Amniotic stem cell (primary cell): ENCODE measurements around the gene TBC1D9.

Experiments
- DNase-seq: peaks from one replicate; lab custom pipeline; 2025; lab: John Stamatoyannopoulos, UW

The TBC1D9 gene

DNA sequence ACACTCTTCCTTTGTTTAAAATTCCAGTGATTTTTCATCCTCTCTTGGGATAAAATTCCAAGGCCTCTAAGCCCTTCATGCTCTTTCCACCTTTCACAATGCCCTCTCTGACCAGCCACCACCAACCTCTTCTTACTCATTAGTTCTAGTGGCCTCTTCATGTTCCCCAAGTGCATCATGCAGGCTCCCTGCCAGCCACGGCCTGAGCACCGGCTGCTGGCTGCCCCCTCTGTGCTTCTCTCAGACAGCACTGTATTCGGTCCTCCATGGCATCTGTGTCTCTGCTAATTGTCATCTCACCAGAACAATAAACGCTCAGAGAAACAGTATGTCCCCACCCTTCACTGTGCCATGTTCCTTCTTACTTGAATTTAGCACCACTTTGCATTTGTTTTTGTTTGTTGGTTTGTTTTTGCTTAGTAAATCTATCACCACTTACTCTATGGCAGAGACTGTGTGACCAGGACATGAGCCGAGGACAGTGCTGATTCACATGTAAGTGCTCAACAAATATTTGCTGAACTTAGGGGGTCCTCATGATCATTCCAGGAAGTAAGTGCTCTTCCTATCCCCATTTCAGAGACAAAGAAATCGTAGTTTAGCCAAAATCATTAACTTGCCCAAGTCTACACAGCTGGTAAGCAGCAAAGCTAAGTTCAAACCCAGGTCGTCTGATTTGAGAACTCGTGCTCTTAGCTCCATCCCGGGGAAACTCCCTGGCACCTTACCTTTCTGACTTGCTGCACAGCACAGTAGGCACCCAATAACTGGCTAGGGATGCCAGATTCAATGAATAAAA is 110.4 kb downstream of the TBC1D9 start:
- DNase-seq: no peak

DNA sequence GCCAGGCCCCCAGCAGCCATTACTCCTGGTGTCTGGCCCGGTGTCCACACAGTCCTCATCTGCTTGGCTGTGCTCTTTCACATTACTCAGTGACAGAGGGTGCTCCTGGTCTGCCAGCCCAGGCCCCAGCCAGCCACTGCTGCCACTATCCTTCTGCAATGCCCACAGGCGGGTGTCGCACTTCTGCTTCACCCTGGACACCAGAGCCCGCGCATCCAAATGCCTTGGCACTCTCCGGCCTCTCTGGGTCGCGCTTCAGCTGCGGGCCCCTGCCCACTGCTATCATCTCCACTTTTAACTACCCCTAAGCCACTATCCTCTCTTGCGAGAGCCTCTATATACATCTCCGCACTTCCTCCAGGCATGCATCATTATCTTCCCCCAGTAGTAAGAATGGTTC is 111.0 kb downstream of the TBC1D9 start:
- DNase-seq: no peak

DNA sequence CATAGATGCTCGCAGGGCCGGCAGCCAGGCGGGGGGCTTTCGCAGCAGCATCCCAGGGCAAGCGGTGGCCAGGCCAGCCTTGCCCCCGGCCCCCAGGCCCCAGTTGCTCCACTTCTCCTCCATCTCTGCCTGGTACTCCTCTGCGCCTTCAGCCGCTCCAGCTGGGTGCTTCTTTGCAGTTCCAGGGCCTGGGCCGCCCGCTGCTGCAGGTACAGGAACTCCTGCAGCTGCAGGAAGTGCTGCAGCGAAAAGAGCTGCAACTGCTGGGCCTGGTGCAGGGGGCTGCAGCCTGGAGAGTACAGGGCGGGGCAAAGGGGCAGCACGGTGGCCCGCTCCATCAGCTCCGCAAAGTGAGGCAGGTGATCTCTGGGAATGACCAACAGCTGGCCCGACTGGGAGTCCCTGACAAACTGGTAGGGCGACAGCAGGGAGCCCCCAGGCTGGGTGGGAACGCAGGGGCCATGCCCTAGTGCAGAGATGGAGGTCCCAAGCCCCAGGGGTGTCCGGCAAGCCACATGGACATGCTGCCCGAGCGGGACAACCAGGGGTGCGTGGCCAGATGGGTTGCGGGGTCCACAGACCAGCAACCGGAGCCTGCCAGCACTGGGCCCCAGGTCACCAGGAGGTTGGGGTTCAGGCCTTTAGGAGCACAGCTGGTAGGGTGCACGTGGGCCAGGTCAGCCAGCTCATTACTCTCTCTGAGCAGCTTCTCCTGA is 111.6 kb downstream of the TBC1D9 start:
- DNase-seq: no peak

DNA sequence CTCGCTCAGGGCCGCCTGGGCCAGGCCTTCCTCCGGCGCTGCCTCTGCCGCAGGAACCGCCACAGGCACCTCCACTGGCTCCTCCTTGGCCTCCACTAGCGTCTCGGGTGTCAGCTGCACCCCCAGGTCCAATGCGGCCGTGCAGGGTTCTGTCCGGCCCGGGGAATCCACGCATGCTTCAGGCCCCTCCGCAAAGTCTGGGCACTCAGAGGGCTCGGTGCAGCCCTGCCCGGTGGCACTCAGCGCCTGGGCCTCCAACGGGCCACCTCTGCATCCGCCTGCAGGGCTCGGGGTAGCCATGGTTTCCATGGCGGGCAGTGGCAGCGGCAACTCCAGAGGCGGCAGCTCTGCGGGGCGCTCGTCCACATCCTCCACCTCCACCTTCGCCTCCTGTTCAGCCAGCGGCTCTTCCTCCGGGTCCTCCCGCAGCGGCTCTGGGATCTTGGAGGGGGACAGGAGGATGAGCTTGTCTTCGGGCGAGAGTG is 112.6 kb downstream of the TBC1D9 start:
- no peak for DNase-seq

DNA sequence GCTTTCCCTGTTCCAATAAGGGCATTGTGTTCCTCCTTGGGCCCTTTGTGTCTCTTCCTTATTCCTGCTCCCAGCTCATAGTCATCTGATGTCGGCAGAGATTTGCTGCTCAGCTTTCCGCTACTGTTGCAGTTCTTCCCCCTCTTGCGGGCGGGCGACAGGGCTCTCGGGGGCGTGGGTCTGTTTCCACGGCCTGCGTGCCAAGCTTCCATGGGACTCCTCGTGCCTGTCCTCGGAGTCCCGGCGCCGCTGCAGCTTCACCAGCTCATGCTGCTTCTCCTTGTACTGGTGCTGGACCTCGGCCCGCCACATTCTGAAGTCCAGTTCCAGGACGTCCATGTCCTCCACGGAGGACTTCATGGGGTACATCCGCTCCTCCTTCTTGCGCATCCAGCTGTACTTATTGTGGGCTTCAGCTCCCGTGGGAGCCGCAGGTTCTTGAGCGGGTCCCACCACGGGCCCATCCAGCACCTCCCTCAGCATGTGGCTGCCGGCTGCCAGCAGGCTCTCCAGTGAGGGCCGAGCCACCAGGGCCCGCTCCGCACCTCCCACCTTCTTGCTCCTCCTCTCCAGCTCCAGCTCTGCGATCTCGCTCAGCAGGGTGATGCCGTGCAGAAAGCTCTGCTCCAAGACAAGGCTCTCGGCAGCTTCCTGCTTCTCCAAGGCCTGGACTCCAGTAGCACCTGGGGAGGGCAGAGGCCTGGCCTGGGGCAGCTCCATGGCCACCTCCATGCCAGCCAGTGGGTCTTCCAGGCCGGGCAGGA is 113.3 kb downstream of the TBC1D9 start:
- DNase-seq: no peak

DNA sequence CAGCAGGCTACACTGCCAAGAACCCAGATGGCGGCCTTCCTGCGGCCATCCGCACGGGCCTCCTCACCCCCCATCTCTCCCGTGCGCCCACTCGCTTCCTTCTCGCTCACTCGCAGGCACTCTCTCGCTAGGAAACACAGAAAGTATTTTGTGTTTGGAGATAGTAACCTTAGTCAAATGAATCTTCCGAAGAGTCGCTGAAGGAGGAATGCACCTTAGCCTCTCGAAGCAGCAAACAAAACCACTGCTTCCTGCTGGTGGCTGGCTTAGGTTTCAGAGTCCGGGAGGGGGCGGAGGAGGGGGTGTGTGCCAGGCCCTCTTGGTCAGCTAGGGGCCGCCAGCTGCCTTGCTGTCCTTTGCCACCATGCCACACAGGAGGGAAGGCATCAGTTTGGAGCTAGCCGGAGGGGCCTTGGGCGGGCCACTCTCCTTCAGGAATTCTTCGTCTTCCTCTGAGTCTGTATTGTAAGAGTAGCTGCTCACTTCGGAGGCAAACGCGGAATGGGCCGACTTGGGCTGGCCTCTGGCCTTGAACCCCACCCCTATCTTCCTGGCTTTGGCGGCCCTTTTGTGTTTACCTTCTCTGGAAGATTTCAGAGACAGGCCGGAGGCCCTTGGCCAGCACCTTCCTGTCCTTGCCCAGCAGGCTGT is 114.3 kb downstream of the TBC1D9 start:
- no peak for DNase-seq

DNA sequence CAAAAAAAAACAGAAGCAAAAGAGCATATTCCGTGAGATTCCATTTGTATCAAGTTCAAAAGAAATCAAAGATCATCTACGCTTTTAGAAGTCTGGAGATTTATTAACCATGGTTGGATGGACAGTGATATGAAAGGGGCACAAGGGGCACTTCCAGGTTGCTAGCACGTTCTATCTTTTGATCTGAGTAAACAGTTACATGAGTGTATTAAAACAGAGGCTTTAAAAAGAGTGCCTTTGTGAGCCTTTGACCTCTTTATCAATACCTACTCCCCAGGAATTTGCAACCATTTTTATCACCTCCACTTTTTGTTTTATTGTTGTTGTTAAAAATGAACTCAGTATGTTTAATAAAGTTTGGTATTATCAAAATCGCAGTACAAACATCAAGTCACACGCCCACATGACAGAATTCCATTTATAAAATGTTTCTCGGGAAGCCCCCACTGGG is 115.1 kb downstream of the TBC1D9 start:
- DNase-seq: no peak

DNA sequence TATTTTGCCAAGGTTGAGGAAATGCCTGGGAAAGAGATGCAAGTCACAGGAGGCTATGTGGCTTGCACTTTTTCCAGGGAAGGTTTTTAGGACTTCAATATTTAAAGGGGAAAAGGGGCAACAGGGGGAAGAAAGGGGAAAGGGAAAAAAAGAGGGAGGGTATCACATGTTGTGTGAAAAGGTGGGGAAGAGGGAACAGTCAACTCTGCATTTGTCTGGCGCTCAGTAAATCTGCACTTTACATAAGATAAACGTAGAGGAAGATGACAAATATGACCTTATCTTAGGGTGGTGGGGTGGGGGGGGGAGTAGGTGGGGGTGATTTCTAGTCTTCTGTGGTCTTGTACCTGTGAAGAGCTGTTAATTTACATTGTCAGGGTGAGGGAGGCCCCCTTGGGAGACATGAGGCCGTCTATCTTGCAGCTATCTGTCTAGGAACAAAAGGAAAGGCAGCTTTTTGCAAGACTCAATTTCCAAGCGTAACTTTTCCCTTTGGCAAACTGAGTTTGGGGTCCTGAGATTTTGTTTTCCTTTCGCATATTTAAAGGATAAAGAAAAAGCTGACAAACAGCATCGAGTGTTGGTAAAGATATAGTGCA is 115.9 kb downstream of the TBC1D9 start:
- no peak for DNase-seq

DNA sequence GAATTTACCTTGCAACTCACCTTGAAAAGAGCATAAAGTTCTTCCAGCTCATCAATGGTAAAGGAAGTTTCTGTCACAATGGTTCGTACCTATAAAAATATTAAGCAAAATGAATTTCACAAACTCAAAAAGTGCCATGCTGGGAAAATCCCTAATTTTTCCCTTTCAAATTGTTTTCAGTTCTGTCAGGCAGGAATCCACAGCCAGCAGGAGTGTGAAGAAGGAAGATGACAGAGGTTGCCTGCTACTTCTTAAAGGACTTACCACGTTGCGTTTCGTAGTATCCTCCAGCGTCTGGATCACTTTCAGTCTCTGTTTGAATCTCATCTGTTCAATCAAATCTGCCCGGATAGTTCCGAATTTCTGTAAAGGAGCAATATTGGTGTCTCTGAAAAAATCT is 117.1 kb downstream of the TBC1D9 start:
- DNase-seq: no peak

DNA sequence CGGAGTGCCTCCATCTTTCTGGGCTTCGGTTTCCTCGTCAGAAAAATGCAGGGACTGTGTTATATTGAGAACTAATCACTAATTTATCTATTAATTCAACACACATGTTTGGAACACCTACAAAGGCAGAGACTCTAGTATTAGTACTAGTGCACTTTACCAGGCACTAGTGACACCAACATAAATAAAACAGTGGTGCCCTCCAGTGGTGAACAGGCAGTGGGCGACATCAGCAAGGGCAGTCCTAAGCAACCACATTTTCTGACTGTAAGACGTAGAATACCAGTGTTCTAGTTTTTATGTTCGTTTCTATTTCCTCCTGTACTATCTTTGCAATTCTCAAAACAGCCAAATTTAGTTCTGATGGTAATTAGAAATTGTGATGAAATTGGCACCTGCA is 118.3 kb downstream of the TBC1D9 start:
- DNase-seq: no peak

DNA sequence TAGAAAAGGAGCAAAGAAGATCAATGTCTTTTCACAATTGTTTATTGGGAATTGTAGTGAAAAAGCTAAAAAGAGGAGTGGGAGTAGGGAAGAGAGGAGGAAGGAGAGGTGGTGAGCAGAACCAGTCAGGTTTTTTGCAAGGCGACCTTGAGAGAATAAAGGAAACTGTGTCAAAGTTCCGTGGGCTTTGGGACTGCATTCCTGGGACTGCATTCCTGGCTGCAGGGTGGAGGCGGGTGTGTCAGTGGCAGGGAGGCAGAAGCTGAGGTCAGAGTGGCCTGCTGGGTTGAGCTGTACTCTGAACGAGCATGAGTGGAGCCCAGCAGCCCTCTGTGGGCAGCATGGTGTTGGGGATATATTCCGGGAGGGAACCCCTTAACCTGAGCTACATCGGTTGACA is 120.6 kb downstream of the TBC1D9 start:
- no peak for DNase-seq

DNA sequence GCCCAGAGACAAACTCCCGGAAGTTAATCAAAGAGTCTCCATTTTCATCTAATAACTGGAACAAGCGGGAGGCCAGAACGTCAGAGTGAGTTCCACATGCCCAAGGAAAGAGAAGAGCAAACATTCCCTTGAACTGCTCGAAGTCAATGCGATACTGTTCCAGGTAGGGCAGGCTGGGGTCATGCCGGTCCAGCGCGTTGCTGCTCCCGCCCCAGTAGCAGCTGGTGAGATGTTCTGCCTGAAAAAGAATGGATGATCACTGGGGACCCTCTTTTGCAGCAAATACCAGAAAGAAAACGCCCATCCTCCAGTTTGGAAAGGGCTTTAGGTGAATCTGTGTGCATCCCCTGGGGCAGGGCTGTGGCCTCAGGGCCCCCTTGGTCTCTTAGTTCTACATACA is 122.2 kb downstream of the TBC1D9 start:
- DNase-seq: no peak

DNA sequence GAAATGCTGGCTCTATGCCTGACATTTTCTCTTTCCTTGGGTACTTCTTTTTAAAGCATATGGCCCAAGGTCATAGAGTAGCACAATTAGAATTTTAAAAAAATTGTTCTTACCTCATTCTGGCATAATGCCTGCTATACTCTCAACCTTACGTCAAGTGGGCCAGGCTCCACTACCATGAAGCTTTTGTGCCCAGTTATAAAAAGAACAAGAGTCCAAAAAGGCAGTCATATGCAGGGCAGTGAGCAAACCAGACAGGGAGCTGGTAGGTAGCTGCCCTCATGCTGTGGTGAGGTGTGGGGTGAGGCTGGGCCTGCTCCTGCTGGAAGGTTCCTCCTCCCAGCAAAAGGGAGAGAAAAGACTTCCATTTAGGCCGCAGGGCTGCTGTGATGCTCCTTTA is 123.1 kb downstream of the TBC1D9 start:
- no peak for DNase-seq

DNA sequence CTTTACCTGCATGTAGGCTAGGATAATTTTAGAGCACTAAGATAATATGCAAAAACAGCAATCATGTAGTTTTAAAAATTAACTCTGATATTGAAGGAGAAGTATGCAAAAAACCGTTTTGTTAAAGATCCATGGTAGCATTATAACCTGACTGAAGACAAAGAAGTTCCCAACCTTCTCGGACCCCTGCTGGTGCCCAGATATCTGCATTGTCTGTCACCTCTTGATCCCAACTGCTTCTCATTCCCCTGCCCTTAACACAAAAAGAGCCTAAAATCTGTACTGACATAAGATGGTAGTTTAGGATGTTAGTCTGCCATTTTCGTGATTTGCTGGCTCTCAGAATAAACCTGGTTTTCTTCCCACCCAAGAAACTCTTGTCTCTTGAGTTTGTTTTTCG is 125.9 kb downstream of the TBC1D9 start:
- DNase-seq: no peak

DNA sequence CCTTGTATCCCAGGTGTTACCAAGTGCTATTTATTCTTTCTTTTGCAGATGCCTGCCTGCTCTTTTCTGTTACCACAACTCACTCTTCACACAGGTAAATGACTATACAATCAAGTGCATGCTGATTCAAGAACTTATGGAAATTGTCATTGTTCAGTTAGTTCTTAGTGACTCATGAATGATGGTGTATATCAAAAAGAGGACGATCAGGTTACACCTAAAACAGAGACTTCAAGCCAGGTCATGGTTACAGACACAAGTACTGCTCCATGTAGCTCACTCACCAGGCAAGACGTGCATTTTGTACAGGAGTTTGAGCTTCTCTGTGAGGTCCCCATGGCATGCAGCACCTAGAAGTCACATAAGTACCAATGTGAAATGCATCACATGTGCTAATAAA is 128.2 kb downstream of the TBC1D9 start:
- DNase-seq: no peak

DNA sequence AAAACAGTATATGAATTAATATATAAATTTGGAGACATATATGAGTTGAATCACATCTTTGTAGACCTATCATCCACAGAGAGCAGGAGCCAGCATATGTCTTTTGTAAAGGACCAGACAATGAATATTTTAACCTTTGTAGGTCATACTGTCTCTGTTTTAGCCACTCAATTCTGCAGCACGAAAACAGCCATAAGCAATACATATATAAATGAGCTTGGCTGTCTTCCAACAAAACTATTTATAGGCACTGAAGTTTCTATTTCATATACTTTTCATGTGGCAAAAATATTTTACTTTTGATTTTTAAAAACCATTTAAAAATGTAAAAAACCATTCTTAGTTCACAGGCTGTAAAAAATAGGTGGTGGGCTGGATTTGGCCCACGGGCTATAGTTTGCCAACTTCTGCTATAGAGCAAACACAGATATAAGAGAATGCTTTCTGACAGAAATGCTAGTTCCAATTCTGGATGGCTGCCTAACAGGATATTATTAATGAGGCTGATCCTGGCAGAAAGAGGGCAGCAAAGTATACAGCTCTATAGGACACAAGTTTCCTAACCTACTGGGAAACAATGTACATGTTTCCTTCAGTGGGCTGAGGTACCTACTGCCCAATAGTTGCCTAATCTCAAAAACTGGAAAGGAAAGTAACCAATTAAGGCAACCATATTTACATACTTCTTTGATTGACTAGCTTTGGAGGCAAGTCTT is 129.4 kb downstream of the TBC1D9 start:
- DNase-seq: no peak

DNA sequence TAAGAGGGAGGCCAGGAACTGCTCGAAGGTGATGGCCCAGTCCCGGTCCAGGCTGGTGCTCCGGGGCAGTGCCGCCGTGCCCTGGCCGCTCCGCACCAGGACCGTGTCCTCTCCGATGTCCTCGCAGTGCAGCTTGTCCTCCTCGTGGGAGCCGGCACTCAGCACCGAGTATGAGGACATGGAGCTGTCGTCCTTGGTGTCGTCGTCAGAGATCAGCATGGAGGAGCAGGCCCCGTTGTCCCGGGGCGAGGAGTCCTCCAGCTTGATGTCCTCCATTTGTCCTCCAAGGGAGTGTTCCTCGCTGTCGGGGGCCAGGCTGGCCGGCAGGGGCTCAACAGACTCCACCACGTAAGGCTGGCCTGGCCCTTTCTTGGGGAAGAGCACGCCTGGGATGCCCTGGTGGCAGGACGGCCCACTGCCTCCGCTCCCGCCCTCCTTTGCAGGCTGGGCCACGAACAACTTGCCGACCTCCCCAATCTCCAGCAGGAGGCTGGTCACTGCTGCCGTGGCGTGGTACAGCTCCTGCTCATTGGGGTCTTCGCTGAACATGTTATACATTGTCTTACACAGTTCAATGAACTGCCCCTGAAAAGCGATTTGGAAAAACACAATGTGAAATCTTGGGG is 133.7 kb downstream of the TBC1D9 start:
- no peak for DNase-seq

DNA sequence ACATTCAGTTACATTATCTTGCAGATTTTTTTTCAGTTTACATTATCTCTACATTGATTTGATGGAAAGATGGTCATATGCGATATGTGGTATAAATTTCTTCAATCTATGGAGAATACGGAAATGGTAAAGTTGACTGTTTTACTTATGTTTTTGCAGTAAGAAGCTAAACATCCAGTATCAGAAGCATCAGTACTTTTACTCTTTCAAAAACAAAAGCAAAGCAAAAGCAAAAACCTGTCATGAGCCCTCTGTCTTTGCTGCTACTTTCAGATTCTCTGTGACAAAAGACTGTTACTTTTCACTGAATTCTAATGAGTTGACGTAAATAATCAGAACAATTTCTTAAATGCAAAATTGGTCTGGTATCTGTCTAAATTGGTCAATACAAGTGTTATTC is 135.0 kb downstream of the TBC1D9 start:
- no peak for DNase-seq

DNA sequence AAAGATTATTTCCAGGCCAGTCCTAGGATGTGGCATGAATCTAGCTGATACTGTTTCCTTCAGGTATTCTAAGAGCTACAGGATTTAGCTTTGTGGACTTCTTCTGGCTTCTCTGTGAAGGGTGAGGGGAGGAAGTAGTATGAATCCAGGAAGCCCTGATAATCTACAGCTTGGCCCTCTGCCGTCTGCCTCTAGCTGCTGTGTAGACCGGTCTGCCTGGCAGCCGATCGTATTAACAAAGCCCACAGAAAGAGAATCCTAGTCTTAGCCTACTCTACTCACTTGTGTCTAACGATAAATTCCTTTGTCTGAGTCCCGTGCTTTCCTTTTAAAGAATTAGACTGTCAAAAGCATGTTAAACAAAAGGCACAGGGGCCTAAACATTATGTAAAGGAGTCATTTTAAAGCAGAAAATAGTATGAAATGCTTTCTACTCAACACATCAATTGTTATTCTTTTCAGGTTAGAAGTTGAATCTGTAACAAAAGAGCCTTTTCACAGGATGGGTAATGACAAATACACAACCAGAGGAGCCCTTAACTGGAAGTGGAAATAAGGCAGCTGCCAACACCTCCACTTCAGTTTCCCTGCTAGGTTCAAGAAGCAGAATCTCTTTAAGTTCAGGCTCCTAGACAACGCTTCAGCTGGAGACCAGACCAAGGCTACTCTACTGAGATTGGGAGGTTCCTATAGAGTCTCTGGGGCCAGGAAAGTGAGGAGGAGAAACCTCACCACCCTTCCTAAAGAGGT is 138.5 kb downstream of the TBC1D9 start:
- no peak for DNase-seq

DNA sequence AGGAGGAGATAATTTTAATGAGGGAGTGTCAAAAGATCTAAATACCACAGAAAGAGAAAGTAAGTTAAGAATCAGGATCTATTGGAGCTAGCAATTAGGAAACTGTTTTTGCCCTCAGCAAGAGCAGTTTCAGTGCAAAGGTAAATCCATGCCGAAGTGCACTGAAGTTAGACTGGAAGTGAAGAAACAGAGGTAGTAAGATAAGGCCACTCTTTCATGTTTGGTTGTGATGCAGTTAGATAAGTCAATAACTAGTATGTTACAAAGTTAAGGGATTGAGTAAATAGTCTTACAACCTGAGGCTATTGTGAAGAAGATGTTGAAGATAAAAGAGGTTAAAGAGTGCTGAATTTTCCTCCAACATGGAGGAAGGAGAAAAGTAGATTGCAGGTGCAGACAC is 140.7 kb downstream of the TBC1D9 start:
- DNase-seq: no peak
